GM13976 (cell line): ENCODE measurements around the gene SLC1A1.
A peak's percentile ranks its signal among the peaks of the same experiment; 100 is the strongest.
"Not testable (repeated sequence)": the region's sequence is repeated elsewhere in the genome, so short reads cannot be mapped to it uniquely, and the experiment has no call there.

Experiments used
- DNase-seq: peaks from one replicate; pipeline ENCODE4 v3.0.0; 2012; ENCODE audit warnings: low spot score
- CTCF ChIP-seq: IDR thresholded peaks from 2 replicates; pipeline ENCODE4 v1.5.1; 2012; ENCODE audit warnings: borderline replicate concordance, mild to moderate bottlenecking; ENCODE audit not compliant: insufficient read depth; ENCODE audit errors: extremely low read depth, missing control alignments, control extremely low read depth
- in situ Hi-C: fragments of 300-500 bp; cut with MboI; formaldehyde crosslinking; loops from one replicate; pipeline ENCODE4 v1.12.0; 2022; ENCODE audit warnings: low sequenced_read_pairs, mixed read lengths, inconsistent platforms; ENCODE audit not compliant: unreplicated experiment

SLC1A1 gene

GRCh38 chr9:4600368-4600767, 110.1 kb downstream of the SLC1A1 start:
- DNase-seq: no peak
- TF ChIP-seq CTCF: no peak
- in situ Hi-C loops: no loop called here

GRCh38 chr9:4603830-4604229, 113.6 kb downstream of the SLC1A1 start:
- in situ Hi-C loops: no loop called here
- no peak for DNase-seq
- no peak for TF ChIP-seq CTCF

GRCh38 chr9:4604678-4605095, 114.4 kb downstream of the SLC1A1 start:
- peak; percentile 50 for TF ChIP-seq CTCF
- peak; percentile 74 for DNase-seq
- in situ Hi-C loops: no loop called here

- DNase-seq, in situ Hi-C loops: not testable (repeated sequence)
Measured at GRCh38 chr9:4606033-4606432, 115.8 kb downstream of the SLC1A1 start.

GRCh38 chr9:4614627-4615026, 124.4 kb downstream of the SLC1A1 start:
- in situ Hi-C loops: no loop called here
- no peak for TF ChIP-seq CTCF
- DNase-seq: no peak

- TF ChIP-seq CTCF: no peak
- in situ Hi-C loops: no loop called here
- DNase-seq: no peak
Measured at GRCh38 chr9:4615251-4615650, 125.0 kb downstream of the SLC1A1 start.

- in situ Hi-C loops: no loop called here
- DNase-seq: no peak
- TF ChIP-seq CTCF: no peak
Measured at GRCh38 chr9:4615778-4616177, 125.5 kb downstream of the SLC1A1 start.

GRCh38 chr9:4617752-4618151, 127.5 kb downstream of the SLC1A1 start:
- in situ Hi-C loops: no loop called here
- no peak for DNase-seq
- TF ChIP-seq CTCF: no peak
